ENCODE measurements around the gene LAG3.

DNA sequence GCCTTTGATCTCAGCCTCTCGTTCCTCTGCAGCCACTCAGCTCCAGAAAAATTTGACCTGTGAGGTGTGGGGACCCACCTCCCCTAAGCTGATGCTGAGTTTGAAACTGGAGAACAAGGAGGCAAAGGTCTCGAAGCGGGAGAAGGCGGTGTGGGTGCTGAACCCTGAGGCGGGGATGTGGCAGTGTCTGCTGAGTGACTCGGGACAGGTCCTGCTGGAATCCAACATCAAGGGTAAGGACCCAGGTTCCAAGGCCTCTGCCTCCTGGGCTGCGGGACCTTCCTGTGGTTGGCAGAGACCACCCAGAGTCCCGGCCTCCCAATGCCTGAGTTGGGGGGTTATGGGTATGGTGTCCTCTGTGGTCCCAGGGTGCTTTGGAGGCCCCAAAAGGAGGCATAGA, 44.8 kb downstream of the LAG3 start:
- TF ChIP-seq, protein P1, sequence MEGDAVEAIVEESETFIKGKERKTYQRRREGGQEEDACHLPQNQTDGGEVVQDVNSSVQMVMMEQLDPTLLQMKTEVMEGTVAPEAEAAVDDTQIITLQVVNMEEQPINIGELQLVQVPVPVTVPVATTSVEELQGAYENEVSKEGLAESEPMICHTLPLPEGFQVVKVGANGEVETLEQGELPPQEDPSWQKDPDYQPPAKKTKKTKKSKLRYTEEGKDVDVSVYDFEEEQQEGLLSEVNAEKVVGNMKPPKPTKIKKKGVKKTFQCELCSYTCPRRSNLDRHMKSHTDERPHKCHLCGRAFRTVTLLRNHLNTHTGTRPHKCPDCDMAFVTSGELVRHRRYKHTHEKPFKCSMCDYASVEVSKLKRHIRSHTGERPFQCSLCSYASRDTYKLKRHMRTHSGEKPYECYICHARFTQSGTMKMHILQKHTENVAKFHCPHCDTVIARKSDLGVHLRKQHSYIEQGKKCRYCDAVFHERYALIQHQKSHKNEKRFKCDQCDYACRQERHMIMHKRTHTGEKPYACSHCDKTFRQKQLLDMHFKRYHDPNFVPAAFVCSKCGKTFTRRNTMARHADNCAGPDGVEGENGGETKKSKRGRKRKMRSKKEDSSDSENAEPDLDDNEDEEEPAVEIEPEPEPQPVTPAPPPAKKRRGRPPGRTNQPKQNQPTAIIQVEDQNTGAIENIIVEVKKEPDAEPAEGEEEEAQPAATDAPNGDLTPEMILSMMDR (IDR thresholded peaks at IDR 0.05 in 2 of 3, conservative IDR thresholded peaks at IDR 0.05 in 1 of 3; ENCODE audit: control insufficient read depth in 2 of 3, extremely low read depth in 1 of 3, insufficient read depth in 1 of 3, low read depth in 3 of 3, low read length in 3 of 3) = no peak
- TF ChIP-seq POLR2AphosphoS5 (IDR thresholded peaks at IDR 0.05; ENCODE audit: low read length) = no peak
- TF ChIP-seq, protein P2, sequence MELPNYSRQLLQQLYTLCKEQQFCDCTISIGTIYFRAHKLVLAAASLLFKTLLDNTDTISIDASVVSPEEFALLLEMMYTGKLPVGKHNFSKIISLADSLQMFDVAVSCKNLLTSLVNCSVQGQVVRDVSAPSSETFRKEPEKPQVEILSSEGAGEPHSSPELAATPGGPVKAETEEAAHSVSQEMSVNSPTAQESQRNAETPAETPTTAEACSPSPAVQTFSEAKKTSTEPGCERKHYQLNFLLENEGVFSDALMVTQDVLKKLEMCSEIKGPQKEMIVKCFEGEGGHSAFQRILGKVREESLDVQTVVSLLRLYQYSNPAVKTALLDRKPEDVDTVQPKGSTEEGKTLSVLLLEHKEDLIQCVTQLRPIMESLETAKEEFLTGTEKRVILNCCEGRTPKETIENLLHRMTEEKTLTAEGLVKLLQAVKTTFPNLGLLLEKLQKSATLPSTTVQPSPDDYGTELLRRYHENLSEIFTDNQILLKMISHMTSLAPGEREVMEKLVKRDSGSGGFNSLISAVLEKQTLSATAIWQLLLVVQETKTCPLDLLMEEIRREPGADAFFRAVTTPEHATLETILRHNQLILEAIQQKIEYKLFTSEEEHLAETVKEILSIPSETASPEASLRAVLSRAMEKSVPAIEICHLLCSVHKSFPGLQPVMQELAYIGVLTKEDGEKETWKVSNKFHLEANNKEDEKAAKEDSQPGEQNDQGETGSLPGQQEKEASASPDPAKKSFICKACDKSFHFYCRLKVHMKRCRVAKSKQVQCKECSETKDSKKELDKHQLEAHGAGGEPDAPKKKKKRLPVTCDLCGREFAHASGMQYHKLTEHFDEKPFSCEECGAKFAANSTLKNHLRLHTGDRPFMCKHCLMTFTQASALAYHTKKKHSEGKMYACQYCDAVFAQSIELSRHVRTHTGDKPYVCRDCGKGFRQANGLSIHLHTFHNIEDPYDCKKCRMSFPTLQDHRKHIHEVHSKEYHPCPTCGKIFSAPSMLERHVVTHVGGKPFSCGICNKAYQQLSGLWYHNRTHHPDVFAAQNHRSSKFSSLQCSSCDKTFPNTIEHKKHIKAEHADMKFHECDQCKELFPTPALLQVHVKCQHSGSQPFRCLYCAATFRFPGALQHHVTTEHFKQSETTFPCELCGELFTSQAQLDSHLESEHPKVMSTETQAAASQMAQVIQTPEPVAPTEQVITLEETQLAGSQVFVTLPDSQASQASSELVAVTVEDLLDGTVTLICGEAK (IDR thresholded peaks at IDR 0.05; ENCODE audit: borderline replicate concordance) = no peak

Measured in GM12878 (cell line).